NCI-H1417 (cell line): Measurements from ENCODE around the gene RPL9.
"Not testable (repeated sequence)": the region's sequence is repeated elsewhere in the genome, so short reads cannot be mapped to it uniquely, and the experiment has no call there.

Source experiments
- DNase-seq, 3 experiments: peaks; one replicate each; lab custom pipeline; 2025; lab: John Stamatoyannopoulos, UW

The RPL9 gene

DNA sequence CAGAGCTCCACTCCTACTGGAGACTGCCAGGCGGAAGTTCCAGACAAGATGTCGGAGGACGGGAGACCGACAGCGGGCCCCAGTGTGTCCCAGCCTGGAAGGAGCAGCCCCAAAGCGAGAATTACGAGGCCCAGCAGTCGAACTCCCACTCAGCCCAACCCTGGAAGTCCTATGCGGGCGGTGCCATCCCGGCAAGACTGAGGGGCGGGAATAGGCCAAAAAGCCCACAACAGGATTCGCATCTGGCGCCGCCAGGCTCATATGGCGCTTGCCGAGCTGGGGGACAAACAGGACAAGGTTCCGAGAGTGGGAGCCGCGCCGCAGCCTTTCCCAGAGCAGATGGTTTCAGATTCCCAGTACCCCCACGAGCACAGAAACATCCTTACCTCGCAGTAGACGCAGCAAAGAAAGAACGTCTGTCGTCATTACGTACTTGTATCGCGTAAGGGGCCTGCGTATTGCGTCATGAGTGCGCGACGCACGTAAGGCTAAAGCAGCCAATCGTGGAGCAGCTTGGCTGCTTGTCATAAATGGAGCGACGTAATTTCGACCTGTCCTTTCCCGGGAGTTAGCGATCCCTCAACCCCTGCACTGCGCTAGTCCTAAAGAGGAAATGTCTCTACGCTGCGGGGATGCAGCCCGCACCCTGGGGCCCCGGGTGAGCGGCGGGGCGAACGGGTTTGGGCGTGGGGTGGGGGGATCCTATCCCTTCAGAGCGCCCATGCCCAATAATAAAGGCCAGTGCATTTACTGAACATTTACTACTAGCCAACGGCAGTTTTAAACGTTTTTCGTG, at the start of gene RPL9, which contains the start of gene LIAS:
RPL9 (minus strand) TSS at position 418 of the 796 bp plus-strand sequence. CDS start 483 bp downstream, outside the sequence.
LIAS (plus strand) TSS at position 552 of the 796 bp plus-strand sequence; CDS start at position 614, 62 bp downstream.
- DNase-seq, result peak; percentile 96 to 99 (median 99)

DNA sequence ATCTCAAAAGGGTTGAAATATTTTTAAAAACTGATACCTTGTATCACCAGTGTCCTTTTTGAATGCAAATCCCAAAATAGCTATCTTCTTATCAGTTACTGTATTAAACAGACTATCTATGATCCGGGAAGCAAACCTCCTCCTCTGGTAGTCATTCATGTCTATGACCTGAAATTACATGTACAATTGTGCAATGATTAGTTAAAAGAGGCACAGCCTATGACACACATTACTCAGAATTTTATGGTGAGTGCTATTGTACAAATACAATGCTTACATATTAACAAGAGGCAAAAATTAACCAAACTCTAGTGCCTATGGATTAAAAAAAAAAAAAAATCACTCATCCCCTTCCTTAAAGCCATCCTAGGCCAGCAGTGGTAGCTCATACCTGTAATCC, 46.9 kb upstream of the RPL9 start:
- DNase-seq, result no peak

DNA sequence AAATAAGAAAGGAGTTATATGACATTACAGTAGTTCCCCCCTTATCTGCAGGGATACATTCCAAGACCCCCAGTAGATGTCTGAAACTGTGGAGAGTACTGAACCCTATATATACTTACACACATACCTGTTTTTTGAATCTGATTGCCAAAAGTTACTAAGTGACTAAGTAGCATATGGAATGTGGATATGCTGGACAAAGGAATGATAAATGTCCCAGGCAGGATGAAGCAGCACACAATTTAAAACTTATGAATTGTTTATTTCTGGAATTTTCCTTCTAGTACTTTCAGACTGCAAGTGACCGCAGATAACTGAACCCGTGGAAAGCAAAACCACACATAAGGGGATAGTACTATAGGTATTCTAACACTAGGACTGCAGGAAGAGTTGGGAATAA, 45.8 kb upstream of the RPL9 start:
- DNase-seq, result no peak

DNA sequence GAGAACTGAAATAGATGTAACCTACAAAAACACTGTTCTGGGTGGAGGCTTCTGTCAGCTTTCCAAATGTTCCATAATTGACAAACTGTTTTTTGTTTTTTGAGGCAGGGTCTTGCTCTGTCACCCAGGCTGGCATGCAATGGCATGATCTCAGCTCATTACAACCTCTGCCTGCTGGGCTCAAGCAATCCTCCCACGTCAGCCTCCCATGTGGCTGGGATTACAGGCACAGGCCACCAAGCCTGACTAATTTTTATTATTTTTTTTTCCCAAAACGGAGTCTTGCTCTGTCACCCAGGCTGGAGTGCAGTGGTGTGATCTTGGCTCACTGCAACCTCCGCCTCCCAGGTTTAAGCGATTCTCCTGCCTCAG, 43.9 kb upstream of the RPL9 start:
- not testable (repeated sequence) for DNase-seq

DNA sequence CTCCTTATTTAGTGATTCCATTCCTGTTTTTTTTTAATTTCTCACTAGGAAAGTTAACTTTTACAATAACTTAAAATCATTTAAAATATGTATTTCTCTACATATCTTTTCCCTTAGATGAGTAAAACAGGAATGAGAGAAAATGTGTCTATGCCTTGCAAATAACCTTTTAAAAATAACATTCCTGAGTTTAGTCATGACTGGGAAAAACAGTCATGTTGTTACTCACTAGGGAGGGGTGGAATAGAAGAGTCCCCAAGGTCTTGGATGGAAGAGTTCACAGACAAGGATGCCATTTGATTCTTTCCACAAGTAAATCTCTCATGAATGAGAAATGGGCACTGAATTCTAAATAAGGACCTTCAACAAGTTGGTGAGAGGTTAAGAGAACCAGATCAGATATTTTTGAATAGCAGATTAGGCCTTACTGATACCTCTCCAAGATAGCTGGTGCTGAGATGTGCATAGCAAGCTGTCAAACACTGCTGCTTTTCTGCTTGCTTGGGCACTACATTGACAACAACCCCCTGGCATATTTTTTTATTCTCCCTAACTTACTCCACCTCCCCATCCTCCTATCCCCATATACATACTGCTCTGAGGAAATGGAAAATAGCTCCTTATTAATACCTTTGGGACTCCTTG, 43.4 kb upstream of the RPL9 start:
- DNase-seq, result no peak

DNA sequence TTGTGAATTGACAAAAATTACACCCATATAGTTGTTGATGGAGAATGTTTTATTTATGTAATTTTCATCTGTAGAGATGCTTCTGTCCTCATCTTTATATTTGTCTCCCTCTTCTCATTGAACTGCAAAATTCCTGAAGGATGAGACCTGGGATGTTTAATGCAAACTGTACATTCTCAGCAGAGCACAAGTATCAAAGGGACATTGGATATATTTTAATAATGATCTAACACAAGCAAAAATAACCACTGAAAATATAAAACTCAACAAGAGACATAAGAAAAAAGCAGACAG, 40.0 kb upstream of the RPL9 start:
- DNase-seq, result no peak

DNA sequence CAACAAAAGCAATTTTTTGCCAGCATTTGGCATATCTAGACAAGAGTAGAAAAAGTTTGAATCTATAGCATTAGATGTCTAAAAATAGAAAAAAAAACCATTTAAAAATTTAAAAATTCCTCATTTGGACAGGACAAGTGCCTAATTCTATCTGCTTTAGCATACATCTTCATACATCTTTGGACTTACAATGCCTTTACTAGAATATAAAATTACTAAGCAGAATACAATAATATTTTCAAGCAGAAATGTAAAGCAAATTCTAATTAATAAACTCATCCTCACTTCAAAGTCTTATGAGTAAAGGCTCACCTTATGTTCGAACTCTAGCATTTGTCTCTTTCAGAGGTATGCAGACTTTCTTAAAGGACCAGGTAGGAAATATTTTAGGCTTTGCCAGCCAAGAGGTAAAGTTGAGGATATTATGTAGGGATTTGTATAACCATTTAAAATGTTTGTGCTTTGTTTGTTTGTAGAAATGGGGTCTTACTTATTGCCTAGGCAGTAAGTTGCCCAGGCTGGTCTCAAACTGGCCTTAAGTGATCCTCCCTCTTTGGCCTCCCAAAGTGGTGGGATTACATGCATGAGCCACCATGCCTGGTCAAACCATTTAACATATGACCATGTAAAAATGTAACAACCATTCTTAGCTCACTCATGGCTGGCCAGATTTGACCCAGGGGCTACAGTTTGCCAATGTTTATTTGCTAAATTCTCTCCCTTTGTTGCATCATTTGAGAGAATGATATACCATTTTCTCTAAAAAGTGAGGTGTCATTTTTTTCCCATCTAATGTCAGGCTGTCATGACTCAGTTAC, 39.4 kb upstream of the RPL9 start:
- no peak for DNase-seq

DNA sequence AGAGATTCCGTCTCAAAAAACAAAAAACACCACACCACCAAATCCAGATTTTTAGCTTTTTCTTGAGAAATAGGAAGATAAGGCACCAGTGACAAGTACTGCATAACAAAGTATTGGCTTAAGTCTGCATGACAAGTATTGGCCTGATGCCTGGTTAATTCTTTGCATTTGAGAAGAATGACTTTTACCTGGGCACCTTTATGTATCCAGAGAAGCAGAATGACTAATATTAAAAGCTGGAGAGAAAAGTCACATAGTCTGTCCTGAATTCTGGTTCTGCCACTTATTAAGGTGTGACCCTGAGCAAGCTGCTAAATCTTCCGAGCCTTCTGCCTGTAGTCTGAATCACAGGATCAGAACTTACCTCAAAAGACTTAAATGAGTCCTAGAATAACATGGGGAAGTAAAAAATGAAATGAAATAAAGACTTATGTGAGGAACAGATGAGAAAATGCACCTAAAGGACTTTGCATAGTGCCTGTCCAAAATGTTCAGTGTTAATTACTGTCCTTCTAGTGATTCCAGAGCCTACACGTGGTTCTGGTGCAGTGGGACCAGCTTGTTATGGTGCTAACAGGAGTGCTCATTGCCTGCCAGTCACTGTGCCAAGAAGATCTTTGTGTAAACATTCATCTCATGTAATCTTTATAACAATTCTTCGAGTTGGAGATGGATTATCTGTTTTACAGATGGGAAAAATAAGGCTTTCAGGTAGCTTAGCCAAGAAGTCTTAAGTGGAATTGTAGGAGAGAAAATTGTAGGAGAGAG, 36.9 kb upstream of the RPL9 start:
- DNase-seq, result no peak

DNA sequence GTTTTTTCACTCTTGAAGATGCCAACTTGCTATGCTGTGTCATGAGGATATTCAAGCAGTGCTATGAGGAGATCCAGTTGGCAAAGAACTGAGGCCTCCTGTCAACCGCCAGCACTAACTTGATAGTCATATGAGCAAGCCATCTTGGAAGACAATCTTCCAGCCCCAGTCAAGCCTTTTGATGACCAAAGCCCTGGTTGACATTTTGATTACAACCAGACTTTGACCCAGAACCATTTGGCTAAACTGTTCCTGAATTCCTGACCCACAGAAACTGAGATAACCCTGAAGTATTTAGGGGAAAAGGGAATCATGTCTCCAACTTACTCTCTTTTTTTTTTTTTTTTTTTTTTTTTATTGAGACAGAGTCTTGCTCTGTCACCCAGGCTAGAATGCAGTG, 35.6 kb upstream of the RPL9 start:
- no peak for DNase-seq

DNA sequence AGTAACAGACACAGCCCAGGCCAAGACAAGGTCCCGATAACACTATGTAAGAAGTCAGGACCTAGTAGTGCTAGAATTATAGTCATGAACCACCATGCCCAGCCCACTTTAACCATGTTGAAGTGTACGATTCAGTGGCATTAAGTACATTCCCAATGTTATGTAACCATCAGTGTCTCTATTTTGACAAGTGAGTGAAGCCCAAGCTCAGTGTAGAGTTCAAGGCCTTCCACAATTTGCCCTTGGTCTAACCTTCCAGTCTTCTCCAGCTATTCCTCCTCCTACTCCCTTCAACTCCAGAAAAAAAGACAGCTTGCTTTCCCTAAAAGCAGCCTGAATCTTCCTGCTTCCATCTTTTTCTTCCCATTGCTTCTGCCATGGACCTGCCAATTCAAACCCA, 31.6 kb upstream of the RPL9 start:
- no peak for DNase-seq

DNA sequence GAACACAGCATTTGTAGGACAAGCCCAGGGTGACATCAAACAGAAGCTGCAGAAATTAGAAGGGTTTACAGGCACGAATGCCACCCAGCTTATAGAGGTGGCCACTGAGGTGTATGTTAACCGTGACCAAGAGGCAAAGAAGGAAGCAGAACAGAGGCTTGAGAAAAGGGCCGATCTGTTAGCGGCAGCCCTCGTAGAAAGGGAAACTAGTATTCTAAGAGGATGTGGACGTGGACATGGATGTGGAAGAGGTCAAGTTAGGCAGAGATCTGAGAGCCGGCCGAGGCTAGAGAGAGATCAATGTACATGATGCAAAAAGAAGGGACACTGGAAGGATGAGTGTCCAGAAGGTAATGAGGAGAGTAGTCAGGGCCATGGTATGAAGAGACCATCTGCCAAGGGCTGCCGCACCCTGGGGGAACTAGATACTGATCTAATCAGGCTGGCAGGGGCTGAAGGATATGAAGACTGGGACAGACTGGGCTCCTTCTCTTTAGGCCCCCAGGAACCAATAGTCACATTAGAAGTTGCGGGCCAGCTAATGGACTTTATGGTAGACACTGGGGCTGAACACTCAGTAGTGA, 27.6 kb upstream of the RPL9 start:
- no peak for DNase-seq

DNA sequence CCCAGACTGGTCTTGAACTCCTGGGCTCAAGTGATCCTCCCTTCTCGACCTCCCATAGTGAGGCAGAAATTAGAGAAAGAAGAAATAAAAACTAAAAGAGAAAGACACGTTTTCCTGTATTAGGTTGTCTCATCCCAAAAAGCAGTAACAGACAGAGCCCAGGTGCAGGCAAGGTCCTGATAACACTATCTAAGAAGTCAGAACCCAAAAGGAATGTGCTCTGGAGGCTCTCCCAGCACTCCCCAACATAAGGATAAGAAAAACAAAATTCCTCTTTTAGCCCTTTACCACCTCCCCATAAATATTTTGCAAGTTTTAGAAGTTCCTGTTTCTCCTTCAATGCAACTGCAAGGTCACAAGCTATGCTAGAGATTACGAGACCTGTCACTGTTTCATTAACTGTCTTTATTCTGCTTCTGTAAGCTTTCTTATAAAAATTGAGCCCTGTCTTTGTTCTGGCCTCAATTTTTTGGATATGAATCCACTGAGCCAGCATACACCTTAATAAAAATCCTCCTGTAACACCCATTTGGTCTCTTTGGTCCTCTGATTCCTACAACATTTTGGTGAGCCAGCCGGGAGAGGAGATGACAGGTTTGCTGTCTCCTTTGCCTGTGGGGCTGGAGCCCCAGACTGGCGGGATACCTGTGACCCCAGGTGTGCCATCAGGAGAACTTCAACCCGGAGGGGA, 26.0 kb upstream of the RPL9 start:
- no peak for DNase-seq

DNA sequence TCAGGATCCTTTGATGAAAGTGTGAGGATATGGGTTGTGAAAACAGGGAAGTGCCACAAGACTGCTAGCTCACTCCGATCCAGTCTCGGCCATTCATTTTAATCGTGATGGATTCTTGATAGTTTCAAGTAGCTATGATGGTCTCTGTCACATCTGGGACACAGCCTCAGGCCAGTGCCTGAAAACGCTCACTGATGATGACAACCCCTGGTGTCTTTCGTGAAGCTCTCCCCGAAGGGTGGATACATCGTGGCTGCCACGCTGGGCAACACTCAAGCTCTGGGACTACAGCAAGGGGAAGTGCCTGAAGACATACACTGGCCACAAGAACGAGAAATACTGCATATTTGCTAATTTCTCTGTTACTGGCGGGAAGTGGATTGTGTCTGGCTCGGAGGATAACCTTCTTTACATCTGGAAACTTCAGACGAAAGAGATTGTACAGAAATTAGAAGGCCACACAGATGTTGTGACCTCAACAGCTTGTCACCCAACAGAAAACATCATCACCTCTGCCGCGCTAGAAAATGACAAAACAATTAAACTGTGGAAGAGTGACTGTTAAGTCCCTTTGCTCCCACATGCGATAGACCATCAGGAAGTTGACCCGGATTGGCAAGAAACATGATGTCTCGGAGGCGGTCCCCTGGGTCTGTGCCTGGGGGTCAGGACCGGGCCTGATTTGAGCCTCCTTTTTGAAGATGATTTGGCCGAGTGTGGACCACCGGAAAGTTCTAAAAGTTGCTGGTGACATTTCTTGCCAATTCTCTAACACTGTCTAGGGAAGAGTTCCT, 22.4 kb upstream of the RPL9 start:
- no peak for DNase-seq

DNA sequence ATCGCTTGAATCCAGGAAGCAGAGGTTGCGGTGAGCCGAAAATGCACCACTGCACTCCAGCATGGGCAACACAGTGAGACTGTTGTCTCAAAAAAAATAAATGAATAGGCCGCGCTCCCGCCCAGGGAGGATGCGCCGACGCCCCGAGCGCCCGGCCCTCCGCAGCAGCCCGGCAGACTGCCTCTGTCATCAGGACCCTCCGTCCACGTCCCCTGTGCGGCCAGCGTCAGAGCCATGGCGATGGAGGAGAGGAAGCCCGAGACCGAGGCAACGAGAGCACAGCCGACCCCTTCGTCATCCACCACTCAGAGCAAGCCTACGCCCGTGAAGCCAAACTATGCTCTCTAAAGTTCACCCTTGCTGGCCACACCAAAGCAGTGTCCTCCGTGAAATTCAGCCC, 21.5 kb upstream of the RPL9 start:
- no peak for DNase-seq

DNA sequence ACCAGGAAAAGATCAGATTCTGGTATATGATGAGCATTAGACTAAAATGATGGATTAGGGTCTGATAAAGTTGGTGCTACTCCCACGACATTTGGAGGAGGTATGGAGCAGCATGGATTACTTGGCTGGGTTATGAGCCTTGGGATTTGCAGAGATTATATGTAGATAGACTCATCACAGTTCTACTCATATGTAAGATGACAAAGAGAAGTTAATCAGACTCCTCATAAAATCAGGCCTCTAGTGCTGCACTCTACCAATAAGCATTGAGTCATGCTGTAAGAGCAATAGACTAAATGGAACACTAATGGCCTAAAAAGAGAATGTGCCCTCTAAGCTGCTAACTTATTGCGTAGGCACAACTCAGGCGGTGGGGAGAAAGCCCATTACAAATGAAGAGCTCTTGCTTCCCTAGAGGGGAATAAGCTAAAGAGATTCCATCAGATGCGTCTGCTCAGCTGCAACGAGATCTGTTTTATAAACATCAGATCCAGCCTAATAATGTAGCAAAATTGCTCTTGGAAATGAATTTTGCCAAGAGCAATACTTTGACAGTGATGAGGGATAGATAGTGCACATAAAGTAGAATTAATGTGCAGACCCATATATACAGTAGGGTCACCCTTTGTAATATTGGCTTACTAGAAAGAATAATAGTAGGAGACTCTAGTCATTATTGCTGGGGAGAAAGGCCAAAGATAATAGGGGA, 17.6 kb upstream of the RPL9 start:
- DNase-seq, result no peak

DNA sequence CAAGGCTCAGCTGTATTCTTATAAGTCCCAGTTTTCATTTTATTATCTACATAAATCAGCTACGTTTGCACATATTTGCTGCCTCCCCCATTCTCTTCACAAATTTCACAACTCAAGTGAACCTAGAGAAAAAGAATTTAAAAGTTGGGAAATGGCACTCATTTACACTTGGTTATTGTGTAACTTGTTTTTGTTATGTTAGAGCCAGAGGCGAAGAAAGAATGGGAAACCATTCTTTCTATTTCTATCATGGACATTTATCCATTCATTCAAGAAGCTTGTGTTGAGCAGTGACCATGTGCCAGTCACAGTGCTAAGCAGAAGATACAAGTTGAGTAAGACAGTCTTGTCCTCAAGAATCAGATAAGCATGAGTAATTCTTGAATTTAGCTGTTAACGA, 13.7 kb upstream of the RPL9 start:
- no peak for DNase-seq

DNA sequence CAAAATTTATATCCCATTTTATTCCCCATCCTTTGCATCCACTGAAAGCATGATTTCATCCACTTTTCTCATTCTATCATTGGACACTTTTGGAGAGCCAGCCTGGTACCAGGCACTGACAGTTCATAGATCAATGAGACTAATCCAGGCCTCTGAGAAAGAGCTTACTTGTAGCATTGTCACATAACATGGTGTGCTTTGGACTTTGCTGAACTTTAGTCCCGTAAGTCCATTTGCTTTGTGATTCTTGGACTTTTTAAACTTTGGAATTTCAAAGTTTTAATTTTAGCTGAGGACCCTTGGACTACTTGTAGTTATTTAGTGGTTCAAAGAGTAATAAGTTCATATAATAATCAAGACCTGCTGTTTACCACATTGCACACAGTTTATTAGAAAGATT, 11.7 kb upstream of the RPL9 start:
- DNase-seq, result no peak

DNA sequence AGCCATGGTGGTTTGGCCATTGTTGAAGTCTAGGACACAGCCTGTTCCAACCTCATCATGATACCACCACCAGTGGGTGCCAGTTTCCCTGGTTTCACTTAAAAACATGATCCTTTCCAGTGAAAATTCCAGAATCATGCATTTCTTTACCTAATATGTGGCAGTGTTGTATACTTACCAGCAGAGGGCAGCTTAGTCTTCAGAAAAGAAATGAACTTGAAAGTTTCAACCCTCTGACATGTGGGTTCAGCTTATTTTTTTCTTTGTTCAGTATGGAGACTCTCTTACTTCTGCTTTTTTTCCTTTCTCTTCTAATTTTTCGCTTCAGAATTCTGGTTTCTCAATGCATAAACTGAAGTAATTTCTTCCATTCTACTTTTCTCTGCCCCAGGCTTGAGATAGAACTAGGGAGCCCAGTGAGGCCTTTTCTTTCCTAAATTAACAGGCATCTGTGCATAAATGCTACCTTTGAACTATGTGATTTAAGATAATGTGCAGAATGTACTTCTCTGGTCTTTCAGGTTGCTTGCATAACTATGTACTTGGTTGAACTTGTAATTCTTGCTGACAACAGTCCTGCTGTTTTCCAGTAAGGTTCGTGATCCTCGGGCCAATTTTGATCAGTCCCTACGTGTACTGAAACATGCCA, 10.8 kb upstream of the RPL9 start:
- peak; percentile 29 to 77 (median 54) for DNase-seq

DNA sequence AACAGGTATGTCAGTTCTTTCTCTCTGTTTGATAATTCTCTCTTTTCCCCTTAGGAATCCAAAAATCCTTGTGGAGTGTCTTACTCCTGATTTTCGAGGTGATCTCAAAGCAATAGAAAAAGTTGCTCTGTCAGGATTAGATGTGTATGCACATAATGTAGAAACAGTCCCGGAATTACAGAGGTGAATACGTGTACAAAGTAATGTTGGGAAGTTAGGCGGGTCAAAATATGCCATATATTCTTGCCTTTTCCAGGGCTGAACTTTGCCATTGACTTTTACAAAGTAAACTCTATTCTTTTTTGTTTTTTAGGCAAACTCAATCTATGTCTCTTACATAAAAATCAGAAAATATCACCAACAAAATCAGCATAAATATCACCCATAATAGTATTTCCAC, 8.7 kb upstream of the RPL9 start:
- DNase-seq, result no peak
